GM19023 (cell line): ENCODE measurements around the gene REST.
A peak's percentile ranks its signal among the peaks of the same experiment; 100 is the strongest.

ENCODE experiments used
- ATAC-seq: cut with Tn5 transposase; IDR thresholded peaks from one replicate; pipeline ENCODE4 v1.9.1; 2021; ENCODE audit warnings: mild to moderate bottlenecking, moderate library complexity; ENCODE audit not compliant: unreplicated experiment

REST gene

GRCh38 chr4:56973336-56973735, 65.6 kb downstream of the REST start:
- ATAC-seq, result no peak

- ATAC-seq, result no peak
Observed at GRCh38 chr4:56976283-56976836, 68.7 kb downstream of the REST start.

GRCh38 chr4:56976837-56977320, 69.2 kb downstream of the REST start:
- ATAC-seq, result peak; percentile 34

GRCh38 chr4:56977321-56978012, 69.8 kb downstream of the REST start, which contains the start of gene NOA1:
TSS of gene NOA1 (minus strand) at chr4:56977606. CDS start at chr4:56977585, 21 bp downstream.
- peak; percentile 82 for ATAC-seq

GRCh38 chr4:56978750-56979303, 71.1 kb downstream of the REST start, which contains the start of gene POLR2B:
TSS of gene POLR2B (plus strand) at chr4:56978896. CDS start at chr4:56978986, 90 bp downstream.
- peak; percentile 40 for ATAC-seq

- ATAC-seq, result no peak
Observed at GRCh38 chr4:56979421-56980072, 71.8 kb downstream of the REST start.

GRCh38 chr4:56981795-56982201, 74.1 kb downstream of the REST start:
- ATAC-seq, result no peak

GRCh38 chr4:56986192-56986591, 78.5 kb downstream of the REST start:
- no peak for ATAC-seq

GRCh38 chr4:56986952-56987351, 79.3 kb downstream of the REST start:
- no peak for ATAC-seq

GRCh38 chr4:56990109-56990905, 82.6 kb downstream of the REST start:
- no peak for ATAC-seq

- ATAC-seq, result no peak
Observed at GRCh38 chr4:56995525-56995924, 87.8 kb downstream of the REST start.

- ATAC-seq, result no peak
Observed at GRCh38 chr4:56999751-57000150, 92.1 kb downstream of the REST start.

GRCh38 chr4:57013543-57014120, 105.9 kb downstream of the REST start:
- ATAC-seq, result no peak
